GM23338 (cell line): ENCODE measurements around the gene COL16A1. TPM values are rescaled to one million over a fixed set of nuclear protein-coding genes. Genes with fewer than 3 reads are reported as not detected.

Experiments used
- EZH2phosphoT487 ChIP-seq: fragments of 200-600 bp; sonication (generic); IDR thresholded peaks from one replicate; pipeline ENCODE4 v1.8.1; 2018; ENCODE audit warnings: antibody characterized with exemption; ENCODE audit not compliant: unreplicated experiment
- JUNB ChIP-seq: IDR thresholded peaks from one replicate; pipeline ENCODE4 v1.6.1; 2016; ENCODE audit warnings: antibody characterized with exemption; ENCODE audit not compliant: unreplicated experiment
- POLR2AphosphoS5 ChIP-seq: IDR thresholded peaks from 2 replicates; pipeline ENCODE4 v1.6.1; 2016; ENCODE audit warnings: antibody characterized with exemption, low read depth
- STAT1 ChIP-seq: IDR thresholded peaks from one replicate; pipeline ENCODE4 v1.6.1; 2016; ENCODE audit warnings: antibody characterized with exemption; ENCODE audit not compliant: unreplicated experiment
- ZNF114 ChIP-seq: fragments of 250-450 bp; sonication (Bioruptor Pico); IDR thresholded peaks from 2 replicates; pipeline ENCODE4 v1.5.0; 2020; ENCODE audit warnings: mild to moderate bottlenecking, moderate library complexity
- polyA plus RNA-seq: library from polyadenylated mRNA; unstranded; fragments of >200 nt; fragmentation: Nextera tagmentation; extraction: Ambion mirVana; gene quantifications from 2 replicates; pipeline ENCODE4 v1.2.1, GENCODE V29; 2016
- total RNA-seq: library from RNA; depleted of rRNA; stranded (reverse); fragments of >200 nt; shearing (Covaris generic); gene quantifications from 2 replicates; pipeline ENCODE4 v1.2.3, GENCODE V29; 2014
- TF ChIP-seq, protein P1 (sequence below): fragments of 250-450 bp; sonication (Bioruptor Pico); IDR thresholded peaks from 2 replicates; pipeline ENCODE4 v1.5.0; 2020; ENCODE audit warnings: mild to moderate bottlenecking, moderate library complexity
- TF ChIP-seq, protein P2 (sequence below): IDR thresholded peaks from 2 replicates; pipeline ENCODE4 v1.6.1; 2016; ENCODE audit warnings: antibody characterized with exemption
- TF ChIP-seq, protein P3 (sequence below): IDR thresholded peaks from one replicate; pipeline ENCODE4 v1.6.1; 2018; ENCODE audit warnings: antibody characterized with exemption; ENCODE audit not compliant: unreplicated experiment

COL16A1 gene
- total and polyA plus RNA-seq, 2 experiments from 2014 or later: 4.2 to 13.2 TPM

DNA sequence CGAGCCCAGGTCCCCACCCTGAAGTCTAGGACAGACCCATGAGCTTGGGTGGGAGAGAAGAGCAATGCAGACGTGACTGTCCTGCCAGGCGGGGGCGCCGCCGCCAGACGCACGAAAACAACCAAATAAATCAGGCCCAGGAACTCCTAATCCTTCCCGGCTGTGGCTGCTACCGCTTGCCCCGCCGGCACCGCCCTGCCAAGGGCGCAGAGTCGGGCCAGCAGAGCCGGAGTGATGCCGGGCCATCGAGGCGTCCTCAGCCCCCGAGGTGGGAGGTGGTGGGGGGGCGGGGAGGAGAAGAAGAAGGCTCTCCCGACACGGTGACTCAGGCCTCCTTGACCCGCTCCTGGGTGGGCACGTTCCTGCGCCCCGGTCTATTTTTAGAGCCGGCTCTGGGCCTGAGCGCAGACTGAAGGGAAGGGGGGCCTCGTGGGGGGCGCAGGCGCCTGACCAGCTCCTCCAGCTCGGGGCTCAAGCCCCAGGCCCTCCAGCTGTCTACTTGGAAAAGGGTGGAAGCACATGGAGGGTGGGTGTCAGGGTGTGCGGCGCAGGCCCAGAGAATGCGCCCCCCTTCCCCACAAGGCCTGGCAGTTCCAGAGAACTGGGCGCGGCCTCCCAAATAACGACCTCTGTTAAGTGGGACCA is 10.7 kb upstream of the COL16A1 start (continued):
- TF ChIP-seq, protein P1, sequence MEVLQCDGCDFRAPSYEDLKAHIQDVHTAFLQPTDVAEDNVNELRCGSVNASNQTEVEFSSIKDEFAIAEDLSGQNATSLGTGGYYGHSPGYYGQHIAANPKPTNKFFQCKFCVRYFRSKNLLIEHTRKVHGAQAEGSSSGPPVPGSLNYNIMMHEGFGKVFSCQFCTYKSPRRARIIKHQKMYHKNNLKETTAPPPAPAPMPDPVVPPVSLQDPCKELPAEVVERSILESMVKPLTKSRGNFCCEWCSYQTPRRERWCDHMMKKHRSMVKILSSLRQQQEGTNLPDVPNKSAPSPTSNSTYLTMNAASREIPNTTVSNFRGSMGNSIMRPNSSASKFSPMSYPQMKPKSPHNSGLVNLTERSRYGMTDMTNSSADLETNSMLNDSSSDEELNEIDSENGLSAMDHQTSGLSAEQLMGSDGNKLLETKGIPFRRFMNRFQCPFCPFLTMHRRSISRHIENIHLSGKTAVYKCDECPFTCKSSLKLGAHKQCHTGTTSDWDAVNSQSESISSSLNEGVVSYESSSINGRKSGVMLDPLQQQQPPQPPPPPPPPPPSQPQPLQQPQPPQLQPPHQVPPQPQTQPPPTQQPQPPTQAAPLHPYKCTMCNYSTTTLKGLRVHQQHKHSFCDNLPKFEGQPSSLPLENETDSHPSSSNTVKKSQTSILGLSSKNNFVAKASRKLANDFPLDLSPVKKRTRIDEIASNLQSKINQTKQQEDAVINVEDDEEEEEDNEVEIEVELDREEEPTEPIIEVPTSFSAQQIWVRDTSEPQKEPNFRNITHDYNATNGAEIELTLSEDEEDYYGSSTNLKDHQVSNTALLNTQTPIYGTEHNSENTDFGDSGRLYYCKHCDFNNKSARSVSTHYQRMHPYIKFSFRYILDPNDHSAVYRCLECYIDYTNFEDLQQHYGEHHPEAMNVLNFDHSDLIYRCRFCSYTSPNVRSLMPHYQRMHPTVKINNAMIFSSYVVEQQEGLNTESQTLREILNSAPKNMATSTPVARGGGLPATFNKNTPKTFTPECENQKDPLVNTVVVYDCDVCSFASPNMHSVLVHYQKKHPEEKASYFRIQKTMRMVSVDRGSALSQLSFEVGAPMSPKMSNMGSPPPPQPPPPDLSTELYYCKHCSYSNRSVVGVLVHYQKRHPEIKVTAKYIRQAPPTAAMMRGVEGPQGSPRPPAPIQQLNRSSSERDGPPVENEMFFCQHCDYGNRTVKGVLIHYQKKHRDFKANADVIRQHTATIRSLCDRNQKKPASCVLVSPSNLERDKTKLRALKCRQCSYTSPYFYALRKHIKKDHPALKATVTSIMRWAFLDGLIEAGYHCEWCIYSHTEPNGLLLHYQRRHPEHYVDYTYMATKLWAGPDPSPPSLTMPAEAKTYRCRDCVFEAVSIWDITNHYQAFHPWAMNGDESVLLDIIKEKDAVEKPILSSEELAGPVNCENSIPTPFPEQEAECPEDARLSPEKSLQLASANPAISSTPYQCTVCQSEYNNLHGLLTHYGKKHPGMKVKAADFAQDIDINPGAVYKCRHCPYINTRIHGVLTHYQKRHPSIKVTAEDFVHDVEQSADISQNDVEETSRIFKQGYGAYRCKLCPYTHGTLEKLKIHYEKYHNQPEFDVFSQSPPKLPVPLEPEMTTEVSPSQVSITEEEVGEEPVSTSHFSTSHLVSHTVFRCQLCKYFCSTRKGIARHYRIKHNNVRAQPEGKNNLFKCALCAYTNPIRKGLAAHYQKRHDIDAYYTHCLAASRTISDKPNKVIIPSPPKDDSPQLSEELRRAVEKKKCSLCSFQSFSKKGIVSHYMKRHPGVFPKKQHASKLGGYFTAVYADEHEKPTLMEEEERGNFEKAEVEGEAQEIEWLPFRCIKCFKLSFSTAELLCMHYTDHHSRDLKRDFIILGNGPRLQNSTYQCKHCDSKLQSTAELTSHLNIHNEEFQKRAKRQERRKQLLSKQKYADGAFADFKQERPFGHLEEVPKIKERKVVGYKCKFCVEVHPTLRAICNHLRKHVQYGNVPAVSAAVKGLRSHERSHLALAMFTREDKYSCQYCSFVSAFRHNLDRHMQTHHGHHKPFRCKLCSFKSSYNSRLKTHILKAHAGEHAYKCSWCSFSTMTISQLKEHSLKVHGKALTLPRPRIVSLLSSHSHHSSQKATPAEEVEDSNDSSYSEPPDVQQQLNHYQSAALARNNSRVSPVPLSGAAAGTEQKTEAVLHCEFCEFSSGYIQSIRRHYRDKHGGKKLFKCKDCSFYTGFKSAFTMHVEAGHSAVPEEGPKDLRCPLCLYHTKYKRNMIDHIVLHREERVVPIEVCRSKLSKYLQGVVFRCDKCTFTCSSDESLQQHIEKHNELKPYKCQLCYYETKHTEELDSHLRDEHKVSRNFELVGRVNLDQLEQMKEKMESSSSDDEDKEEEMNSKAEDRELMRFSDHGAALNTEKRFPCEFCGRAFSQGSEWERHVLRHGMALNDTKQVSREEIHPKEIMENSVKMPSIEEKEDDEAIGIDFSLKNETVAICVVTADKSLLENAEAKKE: no peak
- no peak for TF ChIP-seq STAT1
- TF ChIP-seq POLR2AphosphoS5: peak; percentile 61
- TF ChIP-seq, protein P2, sequence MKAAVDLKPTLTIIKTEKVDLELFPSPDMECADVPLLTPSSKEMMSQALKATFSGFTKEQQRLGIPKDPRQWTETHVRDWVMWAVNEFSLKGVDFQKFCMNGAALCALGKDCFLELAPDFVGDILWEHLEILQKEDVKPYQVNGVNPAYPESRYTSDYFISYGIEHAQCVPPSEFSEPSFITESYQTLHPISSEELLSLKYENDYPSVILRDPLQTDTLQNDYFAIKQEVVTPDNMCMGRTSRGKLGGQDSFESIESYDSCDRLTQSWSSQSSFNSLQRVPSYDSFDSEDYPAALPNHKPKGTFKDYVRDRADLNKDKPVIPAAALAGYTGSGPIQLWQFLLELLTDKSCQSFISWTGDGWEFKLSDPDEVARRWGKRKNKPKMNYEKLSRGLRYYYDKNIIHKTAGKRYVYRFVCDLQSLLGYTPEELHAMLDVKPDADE: no peak
- TF ChIP-seq, protein P3, sequence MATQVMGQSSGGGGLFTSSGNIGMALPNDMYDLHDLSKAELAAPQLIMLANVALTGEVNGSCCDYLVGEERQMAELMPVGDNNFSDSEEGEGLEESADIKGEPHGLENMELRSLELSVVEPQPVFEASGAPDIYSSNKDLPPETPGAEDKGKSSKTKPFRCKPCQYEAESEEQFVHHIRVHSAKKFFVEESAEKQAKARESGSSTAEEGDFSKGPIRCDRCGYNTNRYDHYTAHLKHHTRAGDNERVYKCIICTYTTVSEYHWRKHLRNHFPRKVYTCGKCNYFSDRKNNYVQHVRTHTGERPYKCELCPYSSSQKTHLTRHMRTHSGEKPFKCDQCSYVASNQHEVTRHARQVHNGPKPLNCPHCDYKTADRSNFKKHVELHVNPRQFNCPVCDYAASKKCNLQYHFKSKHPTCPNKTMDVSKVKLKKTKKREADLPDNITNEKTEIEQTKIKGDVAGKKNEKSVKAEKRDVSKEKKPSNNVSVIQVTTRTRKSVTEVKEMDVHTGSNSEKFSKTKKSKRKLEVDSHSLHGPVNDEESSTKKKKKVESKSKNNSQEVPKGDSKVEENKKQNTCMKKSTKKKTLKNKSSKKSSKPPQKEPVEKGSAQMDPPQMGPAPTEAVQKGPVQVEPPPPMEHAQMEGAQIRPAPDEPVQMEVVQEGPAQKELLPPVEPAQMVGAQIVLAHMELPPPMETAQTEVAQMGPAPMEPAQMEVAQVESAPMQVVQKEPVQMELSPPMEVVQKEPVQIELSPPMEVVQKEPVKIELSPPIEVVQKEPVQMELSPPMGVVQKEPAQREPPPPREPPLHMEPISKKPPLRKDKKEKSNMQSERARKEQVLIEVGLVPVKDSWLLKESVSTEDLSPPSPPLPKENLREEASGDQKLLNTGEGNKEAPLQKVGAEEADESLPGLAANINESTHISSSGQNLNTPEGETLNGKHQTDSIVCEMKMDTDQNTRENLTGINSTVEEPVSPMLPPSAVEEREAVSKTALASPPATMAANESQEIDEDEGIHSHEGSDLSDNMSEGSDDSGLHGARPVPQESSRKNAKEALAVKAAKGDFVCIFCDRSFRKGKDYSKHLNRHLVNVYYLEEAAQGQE: no peak
- no peak for TF ChIP-seq EZH2phosphoT487
- TF ChIP-seq JUNB: no peak
- no peak for TF ChIP-seq ZNF114 (CRISPR knock-in tag)
